HG02938 (cell line): ENCODE data around the gene SLCO3A1.
"Not testable (repeated sequence)": the region's sequence is repeated elsewhere in the genome, so short reads cannot be mapped to it uniquely, and the experiment has no call there.

Source experiments
- ATAC-seq: cut with Tn5 transposase; IDR thresholded peaks from one replicate; pipeline ENCODE4 v1.9.1; 2021; ENCODE audit warnings: mild to moderate bottlenecking, moderate library complexity; ENCODE audit not compliant: unreplicated experiment

The SLCO3A1 gene

GRCh38 chr15:92061511-92062195 is 208.1 kb downstream of the SLCO3A1 start:
- no peak for ATAC-seq

DNA sequence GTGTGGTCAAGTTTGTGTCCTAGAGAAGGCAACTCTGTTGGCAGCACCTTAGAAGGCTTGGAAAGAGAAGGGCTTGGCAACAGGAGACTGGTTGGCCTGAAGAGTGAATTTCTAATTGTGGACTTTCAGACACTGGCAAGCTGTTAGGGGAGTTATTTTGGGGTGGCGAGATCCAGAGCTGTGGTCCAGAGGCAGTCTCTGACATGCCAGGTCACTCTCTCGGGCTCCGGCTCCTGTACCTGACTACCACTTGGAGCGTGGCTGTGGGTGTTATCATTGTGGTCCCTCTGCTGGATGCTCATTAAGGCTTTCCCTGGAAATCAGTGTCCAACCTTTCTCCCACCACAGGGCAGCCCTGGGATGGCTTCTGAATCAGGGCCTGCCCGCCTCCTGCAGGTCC is 209.0 kb downstream of the SLCO3A1 start:
- ATAC-seq = no peak

GRCh38 chr15:92068121-92068520 is 214.6 kb downstream of the SLCO3A1 start:
- peak; percentile 47 for ATAC-seq

DNA sequence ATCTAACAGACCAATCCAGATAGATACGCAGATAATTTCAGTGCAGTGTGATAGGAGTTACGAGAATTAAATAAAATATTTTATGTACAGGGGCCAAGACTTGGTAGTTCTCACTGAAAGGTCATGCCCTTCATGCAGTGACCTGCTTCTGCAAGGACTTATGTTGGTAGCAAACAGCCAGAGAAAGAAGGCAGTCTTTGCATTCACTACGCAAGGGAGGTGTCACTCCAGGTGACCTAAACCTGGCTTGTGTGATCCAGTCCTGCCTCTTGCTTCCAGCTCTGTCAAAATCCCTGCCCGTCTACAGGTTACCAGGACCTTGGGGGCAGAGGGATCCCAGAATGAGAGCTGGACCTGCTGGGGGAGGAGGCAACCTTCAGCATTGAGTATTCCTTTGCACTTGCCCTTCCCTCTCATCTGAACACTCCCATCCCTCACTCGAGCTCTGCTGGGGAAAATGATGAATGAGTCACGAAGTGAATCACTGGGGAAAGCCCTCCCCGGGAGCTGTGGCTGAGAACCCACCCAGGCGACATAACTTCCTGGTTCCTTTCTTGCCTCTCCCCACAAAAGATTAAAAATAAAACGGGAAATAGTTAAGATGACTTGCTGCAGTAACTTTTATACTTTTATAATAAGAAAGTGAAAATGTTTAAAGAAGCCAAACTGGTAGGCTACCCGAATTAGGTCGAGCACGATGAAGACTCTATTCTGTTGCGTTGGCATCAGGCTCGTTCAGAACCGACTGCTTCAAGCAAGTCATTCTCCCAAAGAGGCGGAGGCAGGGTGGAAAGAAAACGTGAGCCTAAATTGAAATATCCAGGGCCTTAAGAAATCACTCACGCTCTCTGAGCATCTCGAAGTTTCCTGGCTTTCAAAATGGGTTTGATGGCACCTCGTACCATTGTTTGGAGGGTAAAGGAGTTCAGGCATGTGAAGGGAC is 216.1 kb downstream of the SLCO3A1 start:
- ATAC-seq = no peak

DNA sequence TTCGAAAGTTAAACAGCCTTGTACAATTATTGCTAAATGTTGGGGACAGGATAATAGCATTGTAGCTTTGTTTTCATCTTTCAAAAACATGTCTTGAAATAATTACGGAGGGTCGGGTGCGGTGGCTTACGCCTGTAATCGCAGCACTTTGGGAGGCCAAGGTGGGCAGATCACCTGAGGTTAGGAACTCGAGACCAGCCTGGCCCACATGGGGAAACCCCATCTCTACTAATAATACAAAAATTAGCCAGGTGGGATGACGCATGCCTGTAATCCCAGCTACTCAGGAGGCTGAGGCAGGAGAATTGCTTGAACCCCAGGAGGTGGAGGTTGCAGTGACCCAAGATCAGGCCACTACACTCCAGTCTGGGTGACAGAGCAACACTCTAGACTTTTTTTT is 216.7 kb downstream of the SLCO3A1 start:
- not testable (repeated sequence) for ATAC-seq

DNA sequence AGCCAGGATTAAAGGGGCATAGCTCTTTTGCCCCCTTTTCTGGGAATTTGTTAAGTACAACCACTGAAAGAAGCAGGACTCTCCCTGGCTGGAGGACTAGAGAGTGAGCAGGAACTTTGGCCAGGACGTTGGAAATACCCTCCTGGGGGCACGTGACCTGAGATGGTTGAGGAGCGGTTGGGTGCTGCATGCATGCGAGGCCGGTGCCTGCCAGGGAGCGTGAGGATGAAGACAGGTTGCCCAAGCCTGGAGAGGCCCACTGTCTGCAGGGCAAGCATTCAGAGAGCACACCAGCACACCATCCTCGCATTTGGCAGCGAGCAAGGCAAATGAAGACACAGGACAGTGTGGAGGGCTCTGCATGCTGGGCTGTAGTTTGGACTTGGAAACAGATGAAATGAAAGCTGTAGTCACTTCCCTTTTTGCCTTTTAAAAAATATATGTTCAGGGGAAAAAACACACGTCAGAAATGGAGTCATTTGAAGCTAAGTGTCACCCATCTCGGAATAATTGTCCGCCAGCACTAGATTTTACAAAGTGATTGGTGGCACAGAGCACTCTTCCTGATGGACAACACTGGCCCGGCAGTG is 217.6 kb downstream of the SLCO3A1 start:
- no peak for ATAC-seq

- no peak for ATAC-seq
Observed at GRCh38 chr15:92073044-92073785, 219.7 kb downstream of the SLCO3A1 start.

GRCh38 chr15:92074101-92074500 is 220.6 kb downstream of the SLCO3A1 start:
- ATAC-seq = no peak

GRCh38 chr15:92074646-92075045 is 221.1 kb downstream of the SLCO3A1 start:
- ATAC-seq = no peak

GRCh38 chr15:92075764-92076163 is 222.3 kb downstream of the SLCO3A1 start:
- ATAC-seq = no peak

DNA sequence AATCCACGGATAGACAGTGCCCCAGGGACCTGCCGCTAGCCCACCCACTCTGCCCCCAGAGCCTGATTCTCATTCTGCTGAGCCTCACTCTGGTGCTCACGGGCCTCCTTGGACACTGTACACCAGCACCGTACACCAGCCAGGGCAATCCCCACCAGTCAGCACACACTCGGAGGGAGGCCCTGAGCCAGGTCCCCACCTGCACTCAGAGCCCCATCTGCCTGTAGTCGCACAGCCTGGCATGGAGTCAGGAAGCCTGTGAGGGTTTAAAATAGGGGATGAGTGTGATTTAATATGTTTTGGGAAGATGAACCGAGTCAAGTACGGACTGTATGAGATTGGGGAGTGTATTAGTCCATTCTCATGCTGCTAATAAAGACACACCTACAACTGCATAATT is 223.0 kb downstream of the SLCO3A1 start:
- no peak for ATAC-seq

DNA sequence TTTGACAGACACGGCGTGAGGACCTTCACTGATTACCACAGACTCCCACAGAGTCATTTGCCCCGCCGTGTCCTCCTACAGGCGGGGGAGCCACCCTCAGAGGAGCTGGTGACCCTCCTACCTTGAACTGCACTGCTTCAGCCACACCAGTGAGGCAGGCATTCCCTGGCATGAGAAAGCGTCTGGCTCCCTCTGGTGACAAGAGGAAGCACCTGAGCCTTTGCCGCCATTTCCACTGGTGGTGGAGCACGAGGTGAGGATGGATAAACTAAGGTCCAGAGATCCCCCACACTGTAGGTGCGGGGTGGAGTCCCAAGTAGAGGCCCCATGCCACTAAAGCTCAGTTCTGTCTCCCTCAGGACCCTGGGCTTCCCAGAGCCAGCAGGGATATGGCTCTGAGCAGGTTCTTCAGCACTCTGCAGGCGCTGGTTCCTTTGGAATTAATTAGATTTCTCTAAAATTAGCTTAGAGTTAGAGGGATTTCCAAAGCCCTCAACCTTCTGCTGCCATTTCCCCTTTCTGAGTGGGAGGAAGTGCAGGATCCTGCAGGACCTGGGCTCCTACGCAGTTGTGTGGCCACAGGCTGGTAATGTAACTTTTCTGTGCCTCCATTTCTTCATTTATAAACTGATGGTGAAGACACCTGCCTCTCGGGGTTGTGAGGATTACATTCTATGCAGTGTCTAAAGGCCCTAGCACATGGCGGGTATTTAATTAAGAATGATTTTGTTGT is 224.0 kb downstream of the SLCO3A1 start:
- peak; percentile 75 for ATAC-seq

DNA sequence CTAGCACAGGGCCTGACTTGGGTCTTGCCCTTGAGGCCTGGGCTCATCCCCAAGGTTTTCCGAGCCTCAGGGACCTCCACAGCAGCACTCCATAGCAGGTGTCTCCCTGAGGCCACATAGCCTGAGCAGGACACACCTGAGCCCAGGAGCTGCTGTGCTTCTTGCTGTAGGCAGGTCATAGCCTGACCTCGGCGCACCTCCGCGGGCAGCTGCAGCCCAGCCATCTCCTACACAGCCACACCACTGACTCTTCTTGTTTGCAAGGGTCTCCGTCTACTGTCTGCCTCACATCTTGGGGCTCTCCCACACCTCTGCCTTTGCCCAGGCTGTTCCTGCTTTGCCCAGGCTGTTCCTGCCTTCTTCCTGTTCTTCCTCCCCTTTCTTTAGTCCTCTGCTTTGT is 224.8 kb downstream of the SLCO3A1 start:
- no peak for ATAC-seq

DNA sequence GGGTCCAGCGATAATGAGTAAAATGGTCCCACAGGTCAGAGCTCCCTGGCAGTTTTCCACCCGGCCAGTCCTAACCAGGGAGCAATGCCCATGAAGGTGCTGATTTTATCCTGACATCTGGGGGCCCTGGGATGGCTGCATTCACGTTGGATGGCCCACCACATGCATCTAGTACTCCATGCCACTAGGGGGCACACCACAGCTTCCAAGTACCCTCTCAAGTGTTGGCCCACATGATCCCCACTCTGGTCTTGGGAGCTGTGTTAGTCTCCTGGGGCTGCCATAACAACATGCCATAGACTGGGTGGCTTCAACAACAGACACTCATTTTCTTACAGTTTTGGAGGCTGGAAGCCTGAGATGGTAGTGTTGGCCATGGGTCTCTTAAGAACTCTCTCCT is 225.5 kb downstream of the SLCO3A1 start:
- no peak for ATAC-seq

- ATAC-seq = no peak
Observed at GRCh38 chr15:92079647-92080255, 226.2 kb downstream of the SLCO3A1 start.

DNA sequence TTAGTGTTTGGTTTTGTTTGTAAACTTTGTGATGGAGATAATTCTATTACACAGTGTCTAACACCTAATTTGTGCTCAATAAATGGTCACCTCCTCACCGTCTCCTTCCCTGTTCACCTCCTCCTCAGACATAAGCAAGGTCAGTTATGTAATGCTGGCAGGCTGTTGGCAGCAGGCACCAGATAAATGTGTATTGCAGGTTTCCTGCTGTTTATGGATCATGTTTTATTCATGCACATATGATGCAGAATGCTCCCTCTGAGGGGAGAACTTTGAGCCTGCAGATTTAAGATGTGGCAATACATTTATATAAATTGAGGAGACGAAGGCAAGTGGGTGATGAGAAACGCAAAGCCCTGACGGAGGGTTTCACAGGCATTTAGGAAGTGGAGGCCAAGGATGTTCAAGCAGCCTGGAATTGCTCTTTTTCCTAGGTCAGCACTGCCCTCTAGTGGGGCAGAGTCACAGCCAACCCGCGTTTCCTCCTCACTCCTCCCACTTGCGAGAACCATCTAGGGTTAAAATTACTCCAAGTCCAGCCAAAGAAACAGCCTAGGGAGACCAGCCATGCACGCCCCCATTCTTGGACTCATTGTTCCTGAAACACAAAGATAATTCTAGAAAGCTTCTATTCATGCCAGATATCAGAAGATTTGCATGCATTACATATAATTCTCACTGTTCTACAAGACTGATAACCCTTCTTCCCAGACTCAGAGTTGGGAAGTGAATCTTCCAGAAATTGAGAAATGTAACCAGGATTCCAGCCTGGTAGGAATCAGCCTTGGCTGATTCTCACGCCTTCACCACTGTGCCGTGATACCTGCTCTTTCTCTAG is 228.7 kb downstream of the SLCO3A1 start:
- no peak for ATAC-seq

DNA sequence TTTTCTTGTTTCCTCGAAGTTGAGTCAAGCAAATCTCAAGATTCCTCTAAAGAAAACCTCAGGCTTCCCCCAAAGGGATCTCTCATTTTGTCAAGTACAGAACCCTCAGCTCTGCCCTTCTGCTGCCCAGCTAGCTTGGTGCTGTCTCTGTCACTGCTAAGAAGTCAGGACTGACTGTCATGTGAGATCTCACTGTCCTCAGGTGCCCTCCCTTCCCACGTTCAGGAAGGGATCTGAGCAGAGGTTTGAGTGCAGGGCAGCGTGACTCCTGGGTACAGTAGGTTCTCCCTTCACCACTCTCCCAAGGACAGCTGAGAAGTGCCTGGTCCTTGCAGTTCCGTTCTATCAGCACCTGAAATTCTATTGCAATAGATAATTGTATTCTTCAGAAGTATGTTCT is 229.7 kb downstream of the SLCO3A1 start:
- no peak for ATAC-seq

GRCh38 chr15:92087211-92087610 is 233.7 kb downstream of the SLCO3A1 start:
- no peak for ATAC-seq

- no peak for ATAC-seq
Observed at GRCh38 chr15:92091155-92091734, 237.7 kb downstream of the SLCO3A1 start.
